Natural killer cell (primary cell): ENCODE results near the gene C1orf167. TPM values are rescaled to one million over a fixed set of nuclear protein-coding genes. Genes with fewer than 3 reads are reported as not detected.

Experiments used
- ATAC-seq, 3 donors: fragments of 150-1000 bp in 2 of 3; fragments of 200-7000 bp in 1 of 3; cut with Tn5 transposase; 1 replicate in 1 of 3; 2 replicates in 2 of 3; pipeline ENCODE4 v1.10.0; 2021; ENCODE audit warnings: mild to moderate bottlenecking in 2 of 3, moderate library complexity in 2 of 3
- DNase-seq, 2 donors: peaks; one replicate each; pipeline versions ENCODE4 v3.0.0 to v3.0.0-alpha.2; 2013 to 2021; ENCODE audit warnings: mixed read lengths in 1 of 2
- H3K27ac ChIP-seq: one replicate; pipeline ENCODE4 v1.5.1; 2013; ENCODE audit warnings: mild to moderate bottlenecking, low read length
- H3K27me3 ChIP-seq: one replicate; pipeline ENCODE4 v1.6.1; 2013; ENCODE audit warnings: low read length; ENCODE audit not compliant: control insufficient read depth, insufficient read depth
- H3K36me3 ChIP-seq: one replicate; pipeline ENCODE4 v1.6.1; 2013; ENCODE audit warnings: low read length; ENCODE audit not compliant: control insufficient read depth, insufficient read depth
- H3K4me1 ChIP-seq: one replicate; pipeline ENCODE4 v1.6.1; 2013; ENCODE audit warnings: low read length; ENCODE audit not compliant: control insufficient read depth, insufficient read depth
- H3K4me3 ChIP-seq: one replicate; pipeline ENCODE4 v1.5.1; 2013; ENCODE audit warnings: low read length
- H3K9me3 ChIP-seq: one replicate; pipeline ENCODE4 v1.6.1; 2013; ENCODE audit warnings: low read length; ENCODE audit not compliant: control insufficient read depth, insufficient read depth
- H3K27ac Mint-ChIP-seq, 2 donors: one replicate each; pipeline ENCODE4 v1.8.0; 2022; ENCODE audit warnings: mild to moderate bottlenecking in 2 of 2, mixed read lengths in 2 of 2, moderate library complexity in 1 of 2
- H3K27me3 Mint-ChIP-seq, 2 donors: one replicate each; pipeline ENCODE4 v1.8.0; 2022; ENCODE audit warnings: low read depth in 2 of 2, mixed read lengths in 2 of 2
- H3K36me3 Mint-ChIP-seq: one replicate; pipeline ENCODE4 v1.8.0; 2022; ENCODE audit warnings: mixed read lengths
- H3K4me1 Mint-ChIP-seq, 2 donors: one replicate each; pipeline ENCODE4 v1.8.0; 2022; ENCODE audit warnings: mixed read lengths in 2 of 2
- H3K4me3 Mint-ChIP-seq: one replicate; pipeline ENCODE4 v1.8.0; 2022; ENCODE audit warnings: mild to moderate bottlenecking, moderate library complexity, mixed read lengths
- H3K9me3 Mint-ChIP-seq, 2 donors: one replicate each; pipeline ENCODE4 v1.8.0; 2022; ENCODE audit warnings: mixed read lengths in 2 of 2
- WGBS: methylation state at CpG from one replicate; pipeline ENCODE4 v1.1.7; 2013; ENCODE audit warnings: missing lambda C conversion rate; ENCODE audit not compliant: insufficient coverage; 5-methylcytosine and 5-hydroxymethylcytosine counted together
- intact Hi-C: fragments of 100-400 bp; cut with micrococcal nuclease; formaldehyde crosslinking; loops from one replicate; pipeline ENCODE4 v1.14.2; 2022
- total RNA-seq, 4 donors: library from RNA; stranded (reverse); fragments of 120-200 nt in 1 of 4; gene quantifications; one replicate each; pipeline versions ENCODE4 v1.2.3 to v1.2.4, GENCODE V29; 2013 to 2022
- TF ChIP-seq, protein P1 (sequence below): fragments of 200-600 bp; IDR thresholded peaks from one replicate; pipeline ENCODE4 v1.8.0; 2022; ENCODE audit warnings: antibody characterized with exemption

The C1orf167 gene
- total RNA-seq, 3 donors from 2014 or later (not counting 1 experiment from before 2014, with no cell fraction given) = 0.15 TPM; not detected in 2

GRCh38 chr1:11838349-11839272 lies 76.6 kb downstream of the C1orf167 start:
- DNase-seq = peak; percentile 69 to 86
- WGBS = 71% methylated on average over 38 of the region's 40 CpGs
- H3K4me3 Mint-ChIP-seq = no peak overlapping the region
- Histone ChIP-seq H3K9me3 (no peaks in the 10 kb centered on the region), H3K4me1 (peaks cover 7% of the 10 kb centered on the region), H3K27ac (no peak overlapping the region), H3K4me3 (no peak overlapping the region), H3K36me3 (peaks cover 67% of the 10 kb centered on the region), H3K27me3 (no peaks in the 10 kb centered on the region)
- intact Hi-C loops = loop anchor here (1.0 to 2.0 kb wide), 3 partner anchors 56 to 128 kb away; no protein-coding TSS in a partner anchor
- H3K27me3 Mint-ChIP-seq = no peaks in the 10 kb centered on the region
- ATAC-seq = peak; percentile 85 to 99 (median 95)
- H3K9me3 Mint-ChIP-seq = no peaks in the 10 kb centered on the region
- H3K36me3 Mint-ChIP-seq = peaks cover 5% of the 10 kb centered on the region
- TF ChIP-seq, protein P1, sequence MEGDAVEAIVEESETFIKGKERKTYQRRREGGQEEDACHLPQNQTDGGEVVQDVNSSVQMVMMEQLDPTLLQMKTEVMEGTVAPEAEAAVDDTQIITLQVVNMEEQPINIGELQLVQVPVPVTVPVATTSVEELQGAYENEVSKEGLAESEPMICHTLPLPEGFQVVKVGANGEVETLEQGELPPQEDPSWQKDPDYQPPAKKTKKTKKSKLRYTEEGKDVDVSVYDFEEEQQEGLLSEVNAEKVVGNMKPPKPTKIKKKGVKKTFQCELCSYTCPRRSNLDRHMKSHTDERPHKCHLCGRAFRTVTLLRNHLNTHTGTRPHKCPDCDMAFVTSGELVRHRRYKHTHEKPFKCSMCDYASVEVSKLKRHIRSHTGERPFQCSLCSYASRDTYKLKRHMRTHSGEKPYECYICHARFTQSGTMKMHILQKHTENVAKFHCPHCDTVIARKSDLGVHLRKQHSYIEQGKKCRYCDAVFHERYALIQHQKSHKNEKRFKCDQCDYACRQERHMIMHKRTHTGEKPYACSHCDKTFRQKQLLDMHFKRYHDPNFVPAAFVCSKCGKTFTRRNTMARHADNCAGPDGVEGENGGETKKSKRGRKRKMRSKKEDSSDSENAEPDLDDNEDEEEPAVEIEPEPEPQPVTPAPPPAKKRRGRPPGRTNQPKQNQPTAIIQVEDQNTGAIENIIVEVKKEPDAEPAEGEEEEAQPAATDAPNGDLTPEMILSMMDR = peak; percentile 95
- H3K4me1 Mint-ChIP-seq = peaks cover 5 to 11% of the 10 kb centered on the region in 2 donors
- H3K27ac Mint-ChIP-seq = no peak overlapping the region

Other genes with a start within 250 kb of the C1orf167 start
- gene FBXO2, start 107.8 kb upstream of the C1orf167 start, total RNA-seq = 1 to 10 TPM; 5.9 to 7.9 (median 6.7) TPM
- gene FBXO44, start 107.3 kb upstream of the C1orf167 start, total RNA-seq = 10 to 100 TPM; 57.6 to 79.1 (median 69.8) TPM
- gene FBXO6, start 98.0 kb upstream of the C1orf167 start, total RNA-seq = 10 to 100 TPM; 22.6 to 38.0 (median 28.1) TPM
- 10 to 100 TPM; 50.6 to 66.0 (median 60.4) TPM for gene MAD2L2, start 81.0 kb upstream of the C1orf167 start, total RNA-seq
- gene DRAXIN, start 70.5 kb upstream of the C1orf167 start, total RNA-seq = 10 to 100 TPM; 10.9 to 24.9 (median 12.1) TPM
- gene AGTRAP, start 26.1 kb upstream of the C1orf167 start, total RNA-seq = 100 to 1,000 TPM in 2 of 3 donors, 10 to 100 TPM in 1; 94.6 to 122 (median 104) TPM
- gene MTHFR, start 43.8 kb downstream of the C1orf167 start, total RNA-seq = 10 to 100 TPM; 61.8 to 78.4 (median 69.5) TPM
- 10 to 100 TPM; 21.4 to 28.6 (median 25.6) TPM for gene CLCN6, start 44.0 kb downstream of the C1orf167 start, total RNA-seq
- not detected for gene NPPA, start 85.6 kb downstream of the C1orf167 start, total RNA-seq
- gene NPPB, start 96.8 kb downstream of the C1orf167 start, total RNA-seq = not detected
- 10 to 100 TPM; 32.0 to 44.8 (median 40.4) TPM for gene KIAA2013, start 164.2 kb downstream of the C1orf167 start, total RNA-seq
- 10 to 100 TPM; 69.8 to 80.5 (median 80.4) TPM for gene PLOD1, start 172.5 kb downstream of the C1orf167 start, total RNA-seq
- gene MFN2, start 218.3 kb downstream of the C1orf167 start, total RNA-seq = 10 to 100 TPM; 54.7 to 65.9 (median 55.8) TPM